Measurements from ENCODE around the gene ROCK1.
"Not testable (repeated sequence)": the region's sequence is repeated elsewhere in the genome, so short reads cannot be mapped to it uniquely, and the experiment has no call there.

The ROCK1 gene

GRCh38 chr18:21111346-21112139 lies at the start of gene ROCK1:
TSS of gene ROCK1 (minus strand) at chr18:21111813. CDS start at chr18:21110910, 903 bp downstream.
- DNase-seq, result peak; percentile 98

GRCh38 chr18:21155443-21155842 lies 43.8 kb upstream of the ROCK1 start:
- DNase-seq, result no peak

GRCh38 chr18:21146016-21146415 lies 34.4 kb upstream of the ROCK1 start:
- no peak for DNase-seq

GRCh38 chr18:21145371-21145770 lies 33.8 kb upstream of the ROCK1 start:
- no peak for DNase-seq

GRCh38 chr18:21141668-21142422 lies 30.2 kb upstream of the ROCK1 start:
- DNase-seq, result no peak

GRCh38 chr18:21137719-21138488 lies 26.3 kb upstream of the ROCK1 start:
- DNase-seq, result not testable (repeated sequence)

GRCh38 chr18:21134895-21135294 lies 23.3 kb upstream of the ROCK1 start:
- peak; percentile 10 for DNase-seq

- DNase-seq, result no peak
Observed at GRCh38 chr18:21132398-21132918, 20.8 kb upstream of the ROCK1 start.

- DNase-seq, result no peak
Observed at GRCh38 chr18:21131698-21132227, 20.1 kb upstream of the ROCK1 start.

- no peak for DNase-seq
Observed at GRCh38 chr18:21129566-21130216, 18.1 kb upstream of the ROCK1 start.

- no peak for DNase-seq
Observed at GRCh38 chr18:21123290-21123926, 11.8 kb upstream of the ROCK1 start.

- no peak for DNase-seq
Observed at GRCh38 chr18:21118806-21119205, 7.2 kb upstream of the ROCK1 start.

- DNase-seq, result no peak
Observed at GRCh38 chr18:21117409-21118131, 6.0 kb upstream of the ROCK1 start.

- no peak for DNase-seq
Observed at GRCh38 chr18:21115519-21116411, 4.2 kb upstream of the ROCK1 start.

GRCh38 chr18:21112543-21113105 lies 1.0 kb upstream of the ROCK1 start:
- no peak for DNase-seq

- DNase-seq, result peak; percentile 53
Observed at GRCh38 chr18:21112140-21112473, 494 bp upstream of the ROCK1 start.

GRCh38 chr18:21110713-21111345 lies 784 bp downstream of the ROCK1 start:
- DNase-seq, result peak; percentile 70

- no peak for DNase-seq
Observed at GRCh38 chr18:21109936-21110712, 1.5 kb downstream of the ROCK1 start.
